Measurements from ENCODE around the gene COL17A1. TPM values are rescaled to one million over a fixed set of nuclear protein-coding genes. Genes with fewer than 3 reads are reported as not detected.
A peak's percentile ranks its signal among the peaks of the same experiment; 100 is the strongest.

Gene COL17A1
- total RNA-seq, 4 donors from 2014 or later, result under 0.01 to 2.9 (median 0.98) TPM; not detected in 1

DNA sequence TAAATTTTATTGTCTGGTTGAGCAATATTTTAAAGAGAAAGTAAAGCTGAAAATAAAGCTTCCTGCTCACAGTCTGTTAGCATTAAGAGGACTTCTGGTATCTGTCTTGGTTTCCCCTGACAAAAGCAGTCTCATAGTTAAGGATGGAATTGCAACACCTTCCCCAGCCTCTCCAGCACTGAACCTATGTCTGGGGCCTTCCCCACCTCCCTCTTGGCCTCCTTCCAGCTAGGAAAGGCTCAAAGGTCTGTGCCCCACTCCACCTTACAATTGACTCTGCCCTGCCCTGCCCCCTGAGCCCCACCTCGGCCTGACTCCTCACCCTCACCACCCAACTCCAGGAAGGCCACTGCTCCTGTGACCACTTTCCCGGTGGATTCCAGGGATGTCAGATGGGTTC is 33.2 kb downstream of the COL17A1 start:
- no peaks in the 10 kb centered on the region for H3K27me3 ChIP-seq
- no peaks in the 10 kb centered on the region for H3K4me1 ChIP-seq
- TF ChIP-seq, protein P1, sequence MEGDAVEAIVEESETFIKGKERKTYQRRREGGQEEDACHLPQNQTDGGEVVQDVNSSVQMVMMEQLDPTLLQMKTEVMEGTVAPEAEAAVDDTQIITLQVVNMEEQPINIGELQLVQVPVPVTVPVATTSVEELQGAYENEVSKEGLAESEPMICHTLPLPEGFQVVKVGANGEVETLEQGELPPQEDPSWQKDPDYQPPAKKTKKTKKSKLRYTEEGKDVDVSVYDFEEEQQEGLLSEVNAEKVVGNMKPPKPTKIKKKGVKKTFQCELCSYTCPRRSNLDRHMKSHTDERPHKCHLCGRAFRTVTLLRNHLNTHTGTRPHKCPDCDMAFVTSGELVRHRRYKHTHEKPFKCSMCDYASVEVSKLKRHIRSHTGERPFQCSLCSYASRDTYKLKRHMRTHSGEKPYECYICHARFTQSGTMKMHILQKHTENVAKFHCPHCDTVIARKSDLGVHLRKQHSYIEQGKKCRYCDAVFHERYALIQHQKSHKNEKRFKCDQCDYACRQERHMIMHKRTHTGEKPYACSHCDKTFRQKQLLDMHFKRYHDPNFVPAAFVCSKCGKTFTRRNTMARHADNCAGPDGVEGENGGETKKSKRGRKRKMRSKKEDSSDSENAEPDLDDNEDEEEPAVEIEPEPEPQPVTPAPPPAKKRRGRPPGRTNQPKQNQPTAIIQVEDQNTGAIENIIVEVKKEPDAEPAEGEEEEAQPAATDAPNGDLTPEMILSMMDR (IDR thresholded peaks at IDR 0.05), result no peak
- no peak for TF ChIP-seq POLR2A (IDR thresholded peaks at IDR 0.05)
- no peaks in the 10 kb centered on the region for H3K9me3 ChIP-seq
- H3K4me3 ChIP-seq, result no peak overlapping the region
- no peak for DNase-seq
- intact Hi-C loops (cut with DNase I; ENCODE audit: low total_unique reads), result no loop called here
- no peaks in the 10 kb centered on the region for H3K36me3 ChIP-seq
- H3K27ac ChIP-seq, result no peak overlapping the region

DNA sequence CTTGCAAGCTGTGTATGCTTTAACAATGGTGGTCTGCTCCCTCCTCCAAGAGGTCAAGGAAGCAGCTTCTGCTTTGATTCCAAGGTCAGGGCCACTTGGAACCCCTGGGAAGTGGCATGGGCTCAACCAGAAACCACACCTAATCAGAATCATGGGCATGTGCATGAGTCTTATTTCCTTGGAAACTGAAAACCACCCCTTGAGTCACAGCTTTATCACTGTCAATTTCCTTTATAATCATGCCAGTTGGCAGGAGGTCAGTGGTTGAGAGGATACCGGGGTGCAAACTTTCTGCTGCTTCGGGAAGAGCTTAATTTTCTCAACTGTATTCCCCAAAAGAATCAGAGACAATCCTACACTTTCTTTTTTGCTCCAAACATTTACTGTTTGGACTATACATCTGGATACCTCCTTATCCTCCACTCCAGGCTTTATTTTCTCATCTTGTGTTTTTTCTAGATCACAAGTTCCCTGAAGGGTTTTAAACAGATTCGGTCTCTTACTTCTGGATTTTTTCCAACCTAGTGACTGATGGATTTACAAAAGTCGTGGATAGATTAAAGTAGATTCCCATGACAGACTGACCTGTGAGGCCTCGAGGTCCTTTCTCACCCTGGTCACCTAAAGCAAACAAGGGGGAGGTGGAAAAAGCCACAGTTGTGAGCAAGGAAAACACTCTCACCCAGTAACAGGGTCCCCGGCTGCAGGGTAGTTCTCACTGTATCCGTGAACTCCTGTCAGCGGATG is 36.0 kb downstream of the COL17A1 start:
- Histone ChIP-seq H3K4me1 (no peaks in the 10 kb centered on the region), H3K9me3 (no peaks in the 10 kb centered on the region), H3K4me3 (no peak overlapping the region), H3K27ac (no peak overlapping the region), H3K27me3 (no peaks in the 10 kb centered on the region), H3K36me3 (no peaks in the 10 kb centered on the region)
- TF ChIP-seq, protein P1 (IDR thresholded peaks at IDR 0.05), result no peak
- TF ChIP-seq POLR2A (IDR thresholded peaks at IDR 0.05), result no peak
- DNase-seq, result no peak
- intact Hi-C loops (cut with DNase I; ENCODE audit: low total_unique reads), result no loop called here

DNA sequence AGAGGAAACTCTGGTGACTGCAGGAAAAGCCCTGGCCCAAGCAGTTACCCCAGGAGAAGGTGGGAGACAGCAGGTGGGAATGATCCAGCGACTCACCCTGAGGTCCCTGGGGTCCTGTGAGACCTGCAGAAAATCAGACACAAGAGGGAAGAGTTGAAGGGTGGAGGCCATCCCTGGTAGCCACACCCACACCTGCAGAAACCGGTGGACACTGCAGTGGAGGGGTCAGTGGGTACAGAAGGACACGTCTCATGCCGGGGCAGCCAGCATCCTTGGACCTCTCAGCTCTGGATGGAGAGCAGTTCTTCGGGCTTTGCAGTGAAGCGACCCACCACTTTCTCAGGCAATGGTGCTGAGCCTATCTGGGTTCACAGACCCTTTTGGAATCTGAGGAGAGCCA is 39.0 kb downstream of the COL17A1 start:
- Histone ChIP-seq H3K36me3 (no peaks in the 10 kb centered on the region), H3K27me3 (no peaks in the 10 kb centered on the region), H3K27ac (no peak overlapping the region), H3K9me3 (no peaks in the 10 kb centered on the region), H3K4me1 (no peaks in the 10 kb centered on the region), H3K4me3 (no peak overlapping the region)
- intact Hi-C loops (cut with DNase I; ENCODE audit: low total_unique reads), result no loop called here
- TF ChIP-seq POLR2A (IDR thresholded peaks at IDR 0.05), result no peak
- TF ChIP-seq, protein P1 (IDR thresholded peaks at IDR 0.05), result no peak
- DNase-seq, result no peak

DNA sequence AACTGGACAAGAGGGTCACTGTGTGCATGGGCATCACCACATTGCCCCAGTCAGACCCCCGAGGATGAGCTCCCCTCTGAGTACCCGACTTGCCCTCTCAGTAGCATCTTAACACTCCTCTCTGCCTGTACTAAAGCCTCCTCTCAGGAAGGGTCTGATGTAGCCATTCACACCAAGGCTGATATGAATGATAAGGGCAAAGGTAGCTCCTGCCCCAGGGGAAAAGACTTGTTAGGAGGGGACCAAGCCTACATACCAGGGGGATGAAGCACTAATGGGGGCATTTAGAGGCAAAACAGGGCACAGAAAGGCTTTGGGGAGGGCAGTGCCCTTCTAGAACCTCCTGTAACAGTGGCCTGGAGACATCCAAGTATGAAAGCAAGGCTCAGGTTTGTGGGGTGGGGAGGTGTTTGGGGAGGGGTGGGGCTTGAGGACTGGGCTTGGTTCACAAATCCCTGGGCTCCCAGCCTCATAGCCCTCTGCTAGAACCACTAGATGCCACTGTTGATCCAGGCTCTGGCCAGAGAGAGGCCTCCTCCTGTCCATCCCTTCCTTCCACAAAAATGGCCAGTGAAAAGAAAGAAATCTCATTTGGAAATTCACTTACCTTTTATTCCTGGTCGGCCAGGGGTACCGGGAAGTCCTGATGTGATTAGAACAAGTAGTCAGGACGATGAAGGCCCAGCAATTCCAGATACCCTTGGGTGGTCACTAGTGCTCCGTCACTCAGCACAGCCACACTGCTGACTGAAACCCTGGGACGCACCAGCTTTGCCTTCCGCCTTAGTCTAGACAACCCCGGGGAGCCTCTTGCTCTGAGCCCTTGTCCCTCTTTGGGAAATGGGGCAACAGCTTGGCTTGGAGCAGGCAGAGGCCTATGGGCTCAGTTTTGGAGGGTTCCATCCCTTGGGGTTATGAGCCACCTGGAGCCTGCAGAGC is 40.3 kb downstream of the COL17A1 start:
- intact Hi-C loops (cut with DNase I; ENCODE audit: low total_unique reads), result no loop called here
- Histone ChIP-seq H3K27me3 (no peaks in the 10 kb centered on the region), H3K4me1 (no peaks in the 10 kb centered on the region), H3K27ac (no peak overlapping the region), H3K9me3 (no peaks in the 10 kb centered on the region), H3K4me3 (no peak overlapping the region), H3K36me3 (no peaks in the 10 kb centered on the region)
- DNase-seq, result peak in 1 of 2 donors; percentile 35
- TF ChIP-seq, protein P1 (IDR thresholded peaks at IDR 0.05), result peak; percentile 39 to 55 (median 48)
- TF ChIP-seq POLR2A (IDR thresholded peaks at IDR 0.05), result no peak

DNA sequence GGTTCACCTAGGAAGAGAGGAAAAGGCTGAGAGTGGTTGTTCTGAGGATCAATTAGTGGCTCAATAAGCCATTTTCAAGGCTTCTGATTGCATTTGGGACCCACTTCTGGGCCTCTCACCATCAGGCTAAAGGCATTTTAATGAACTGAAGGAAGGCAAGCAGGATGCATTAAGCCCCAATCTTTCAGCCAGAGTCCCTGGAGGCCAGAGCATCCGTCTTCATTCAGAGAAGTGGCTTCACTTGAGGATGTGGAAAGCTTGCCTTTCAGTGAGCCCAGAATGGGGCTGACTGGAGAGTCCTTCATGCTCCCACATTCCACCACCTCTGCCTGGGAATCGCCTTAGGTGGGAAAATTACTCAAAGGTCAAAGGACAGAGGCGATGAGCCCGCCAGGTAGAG is 41.8 kb downstream of the COL17A1 start:
- no peak for DNase-seq
- Histone ChIP-seq H3K27ac (no peak overlapping the region), H3K9me3 (no peaks in the 10 kb centered on the region), H3K36me3 (no peaks in the 10 kb centered on the region), H3K27me3 (no peaks in the 10 kb centered on the region), H3K4me3 (no peak overlapping the region), H3K4me1 (no peaks in the 10 kb centered on the region)
- TF ChIP-seq POLR2A (IDR thresholded peaks at IDR 0.05), result no peak
- TF ChIP-seq, protein P1 (IDR thresholded peaks at IDR 0.05), result no peak
- intact Hi-C loops (cut with DNase I; ENCODE audit: low total_unique reads), result no loop called here

Measured in uterus (tissue), 4 donors.